Keratinocyte (primary cell): ENCODE results near the gene TFAP2B. TPM values are rescaled to one million over a fixed set of nuclear protein-coding genes. Genes with fewer than 3 reads are reported as not detected.
A peak's percentile ranks its signal among the peaks of the same experiment; 100 is the strongest.

Source experiments
- DNase-seq: peaks from one replicate; pipeline ENCODE4 v3.0.0-alpha.2; 2011; ENCODE audit warnings: low read depth, missing footprints, low spot score
- FAIRE-seq: peaks from 2 replicates; lab custom pipeline; 2011; peaks lifted over from hg19 to GRCh38; lab: Jason Lieb, UNC
- H2AFZ ChIP-seq: 2 replicates; pipeline ENCODE4 v1.6.0; 2012; ENCODE audit warnings: low read length, control low read depth, inconsistent platforms; ENCODE audit not compliant: control insufficient read depth
- H3K27ac ChIP-seq: 2 replicates; pipeline ENCODE4 v1.5.1; 2011; ENCODE audit warnings: low read length; ENCODE audit not compliant: control insufficient read depth, insufficient read depth
- H3K27me3 ChIP-seq: 3 replicates; pipeline ENCODE4 v1.6.0; 2011; ENCODE audit warnings: low read length; ENCODE audit not compliant: control insufficient read depth, insufficient read depth; ENCODE audit errors: extremely low read depth
- H3K36me3 ChIP-seq, 2 experiments: 2 replicates in 1 of 2; 3 replicates in 1 of 2; pipeline ENCODE4 v1.5.1; 2011; ENCODE audit warnings: low read length in 2 of 2, mild to moderate bottlenecking in 1 of 2; ENCODE audit not compliant: control insufficient read depth in 2 of 2, insufficient read depth in 2 of 2; ENCODE audit errors: extremely low read depth in 1 of 2
- H3K4me1 ChIP-seq: 3 replicates; pipeline ENCODE4 v1.5.1; 2011; ENCODE audit warnings: low read length; ENCODE audit not compliant: control insufficient read depth, insufficient read depth; ENCODE audit errors: extremely low read depth
- H3K4me2 ChIP-seq: 3 replicates; pipeline ENCODE4 v1.6.0; 2011; ENCODE audit warnings: low read depth, low read length; ENCODE audit not compliant: control insufficient read depth, insufficient read depth; ENCODE audit errors: extremely low read depth
- H3K4me3 ChIP-seq, 3 experiments: fragments of 200-600 bp in 1 of 3; sonication (generic) in 1 of 3; 2 replicates in 2 of 3; 3 replicates in 1 of 3; pipeline ENCODE4 v1.5.1; 2011 to 2016; ENCODE audit warnings: low read length in 3 of 3, mild to moderate bottlenecking in 3 of 3, control low read depth in 2 of 3, inconsistent platforms in 1 of 3, low read depth in 1 of 3, mixed read lengths in 1 of 3, mixed run types in 1 of 3, moderate library complexity in 1 of 3; ENCODE audit not compliant: control insufficient read depth in 2 of 3, insufficient read depth in 2 of 3; ENCODE audit errors: extremely low read depth in 1 of 3
- H3K79me2 ChIP-seq: 2 replicates; pipeline ENCODE4 v1.6.0; 2012; ENCODE audit warnings: low read length; ENCODE audit not compliant: control insufficient read depth, insufficient read depth
- H3K9ac ChIP-seq: 3 replicates; pipeline ENCODE4 v1.6.0; 2011; ENCODE audit warnings: low read length; ENCODE audit not compliant: control insufficient read depth, insufficient read depth; ENCODE audit errors: extremely low read depth
- H3K9me1 ChIP-seq: 3 replicates; pipeline ENCODE4 v1.6.0; 2011; ENCODE audit warnings: low read length; ENCODE audit not compliant: control insufficient read depth, insufficient read depth; ENCODE audit errors: extremely low read depth
- H3K9me3 ChIP-seq: 2 replicates; pipeline ENCODE4 v1.5.1; 2012; ENCODE audit warnings: low read depth, low read length; ENCODE audit not compliant: control insufficient read depth
- H4K20me1 ChIP-seq: 3 replicates; pipeline ENCODE4 v1.6.0; 2011; ENCODE audit warnings: low read length; ENCODE audit not compliant: control insufficient read depth, insufficient read depth; ENCODE audit errors: extremely low read depth
- EZH2 ChIP-seq: IDR thresholded peaks from one replicate; pipeline ENCODE4 v1.6.1; 2012; ENCODE audit warnings: inconsistent platforms, mild to moderate bottlenecking, low read length, moderate library complexity
- dilution Hi-C: fragments of 300-500 bp; cut with MboI; formaldehyde crosslinking; loops from one replicate; pipeline ENCODE4 v1.7.0; 2020; ENCODE audit warnings: low sequenced_read_pairs; ENCODE audit not compliant: extremely low pct_ligation_motif_present
- polyA plus RNA-seq, 5 experiments: library from polyadenylated mRNA; depleted of rRNA in 3 of 5; stranded (reverse) in 3 of 5; stranded (forward) in 1 of 5; unstranded in 1 of 5; fragments of >200 nt; gene quantifications; 1 replicate in 1 of 5; 2 replicates in 3 of 5; 3 replicates in 1 of 5; pipeline versions ENCODE4 v1.2.1 to v1.2.3, GENCODE V29; 2011 to 2012; ENCODE audit warnings: missing spikeins in 2 of 5, low read depth in 1 of 5, low replicate concordance in 1 of 5
- TF ChIP-seq, protein P1 (sequence below), 3 experiments: IDR thresholded peaks in 1 of 3; conservative IDR thresholded peaks in 1 of 3; optimal IDR thresholded peaks in 1 of 3; 2 replicates in 2 of 3; 3 replicates in 1 of 3; pipeline versions ENCODE3 to v1.5.1; 2011; ENCODE audit warnings: low read length in 3 of 3, mild to moderate bottlenecking in 3 of 3, moderate library complexity in 2 of 3, control low read depth in 1 of 3, inconsistent platforms in 1 of 3; ENCODE audit not compliant: insufficient read depth in 2 of 3; ENCODE audit errors: extremely low read depth in 1 of 3

The TFAP2B gene
- polyA plus RNA-seq, 1 donor (not counting 4 experiments of a cell fraction or from before 2014, with no cell fraction given): 0.01 TPM

DNA sequence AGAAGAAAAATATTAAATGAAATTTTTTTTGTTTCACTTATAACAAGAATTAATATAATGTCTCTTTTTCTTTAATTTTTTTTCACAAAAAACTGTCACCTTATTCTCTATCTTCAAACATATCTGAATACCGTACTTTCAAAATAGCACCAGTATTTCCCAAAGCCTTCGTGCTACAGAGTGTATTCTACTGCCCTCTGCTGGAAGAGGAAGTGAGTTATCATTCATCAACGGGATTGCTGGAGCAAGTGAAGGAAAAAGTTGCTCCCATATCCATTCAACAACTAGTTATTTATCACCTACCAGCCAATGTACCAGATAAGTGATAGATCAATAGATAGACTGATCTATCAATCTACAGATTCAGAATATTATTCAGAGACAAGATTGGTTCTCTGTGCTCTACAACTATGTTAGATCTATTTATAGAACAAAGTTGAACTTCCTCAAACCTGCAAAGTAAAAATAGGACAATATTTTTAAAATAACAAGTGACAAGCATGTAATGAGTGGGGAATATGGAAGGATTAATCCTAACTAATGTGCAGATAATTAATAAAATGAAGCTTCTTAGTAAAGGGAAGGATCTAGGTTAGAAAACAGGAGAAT lies 26.7 kb upstream of the TFAP2B start:
- DNase-seq (no peak), FAIRE-seq (peak; percentile 87)
- TF ChIP-seq EZH2: no peak
- TF ChIP-seq, protein P1, sequence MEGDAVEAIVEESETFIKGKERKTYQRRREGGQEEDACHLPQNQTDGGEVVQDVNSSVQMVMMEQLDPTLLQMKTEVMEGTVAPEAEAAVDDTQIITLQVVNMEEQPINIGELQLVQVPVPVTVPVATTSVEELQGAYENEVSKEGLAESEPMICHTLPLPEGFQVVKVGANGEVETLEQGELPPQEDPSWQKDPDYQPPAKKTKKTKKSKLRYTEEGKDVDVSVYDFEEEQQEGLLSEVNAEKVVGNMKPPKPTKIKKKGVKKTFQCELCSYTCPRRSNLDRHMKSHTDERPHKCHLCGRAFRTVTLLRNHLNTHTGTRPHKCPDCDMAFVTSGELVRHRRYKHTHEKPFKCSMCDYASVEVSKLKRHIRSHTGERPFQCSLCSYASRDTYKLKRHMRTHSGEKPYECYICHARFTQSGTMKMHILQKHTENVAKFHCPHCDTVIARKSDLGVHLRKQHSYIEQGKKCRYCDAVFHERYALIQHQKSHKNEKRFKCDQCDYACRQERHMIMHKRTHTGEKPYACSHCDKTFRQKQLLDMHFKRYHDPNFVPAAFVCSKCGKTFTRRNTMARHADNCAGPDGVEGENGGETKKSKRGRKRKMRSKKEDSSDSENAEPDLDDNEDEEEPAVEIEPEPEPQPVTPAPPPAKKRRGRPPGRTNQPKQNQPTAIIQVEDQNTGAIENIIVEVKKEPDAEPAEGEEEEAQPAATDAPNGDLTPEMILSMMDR (optimal IDR thresholded peaks at IDR 0.05 in 1 of 3, IDR thresholded peaks at IDR 0.05 in 1 of 3, conservative IDR thresholded peaks at IDR 0.05 in 1 of 3; ENCODE audit: extremely low read depth in 1 of 3, insufficient read depth in 2 of 3, low read length in 3 of 3): peak; percentile 70 to 73 (median 72)
- no peaks in the 10 kb centered on the region for H3K9me1 ChIP-seq
- H2AFZ ChIP-seq: no peak overlapping the region
- dilution Hi-C loops: no loop called here
- H3K36me3 ChIP-seq: no peaks in the 10 kb centered on the region
- no peak overlapping the region for H3K9ac ChIP-seq
- no peaks in the 10 kb centered on the region for H4K20me1 ChIP-seq
- no peak overlapping the region for H3K4me3 ChIP-seq
- peaks cover 6% of the 10 kb centered on the region for H3K27me3 ChIP-seq
- H3K79me2 ChIP-seq: no peaks in the 10 kb centered on the region
- H3K4me2 ChIP-seq: no peak overlapping the region
- no peaks in the 10 kb centered on the region for H3K4me1 ChIP-seq
- no peak overlapping the region for H3K27ac ChIP-seq
- no peaks in the 10 kb centered on the region for H3K9me3 ChIP-seq

DNA sequence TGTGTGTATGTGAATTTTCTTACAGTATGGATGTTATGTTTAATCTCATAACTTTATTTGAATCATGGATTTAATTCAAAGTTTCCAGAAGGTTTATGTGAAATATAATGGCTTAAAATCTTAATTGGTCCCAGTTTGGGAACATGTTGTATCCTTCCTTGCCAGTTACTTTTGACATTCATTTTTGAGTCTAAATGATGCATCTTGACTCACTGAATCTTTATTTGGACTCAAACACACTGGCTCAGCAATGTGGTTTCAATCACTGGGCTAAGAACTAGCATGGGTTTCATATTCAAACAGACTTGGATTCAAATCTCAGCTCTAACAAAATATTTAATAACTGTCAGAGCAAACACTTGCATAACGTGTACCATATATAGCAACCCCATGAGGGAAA lies 25.9 kb upstream of the TFAP2B start:
- dilution Hi-C loops: no loop called here
- FAIRE-seq: no peak

More for the DNA sequence above, 25.9 kb upstream of the TFAP2B start:
- H3K79me2 ChIP-seq: no peaks in the 10 kb centered on the region
- no peaks in the 10 kb centered on the region for H3K4me1 ChIP-seq
- no peaks in the 10 kb centered on the region for H3K9me1 ChIP-seq
- DNase-seq: no peak
- H3K9me3 ChIP-seq: no peaks in the 10 kb centered on the region
- no peak overlapping the region for H3K9ac ChIP-seq
- H2AFZ ChIP-seq: no peak overlapping the region
- H4K20me1 ChIP-seq: no peaks in the 10 kb centered on the region
- TF ChIP-seq, protein P1 (optimal IDR thresholded peaks at IDR 0.05 in 1 of 3, IDR thresholded peaks at IDR 0.05 in 1 of 3, conservative IDR thresholded peaks at IDR 0.05 in 1 of 3; ENCODE audit: extremely low read depth in 1 of 3, insufficient read depth in 2 of 3, low read length in 3 of 3): no peak
- no peak for TF ChIP-seq EZH2
- H3K27ac ChIP-seq: no peak overlapping the region
- no peak overlapping the region for H3K4me2 ChIP-seq
- no peaks in the 10 kb centered on the region for H3K36me3 ChIP-seq
- no peak overlapping the region for H3K4me3 ChIP-seq
- peaks cover 6% of the 10 kb centered on the region for H3K27me3 ChIP-seq
